K562 (cell line): Measurements from ENCODE around the gene KIAA0930. TPM values are rescaled to one million over a fixed set of nuclear protein-coding genes. Genes with fewer than 3 reads are reported as not detected.

Source experiments
- ATAC-seq: fragments of 200-7000 bp; cut with Tn5 transposase; 3 replicates; pipeline ENCODE4 v1.9.1; 2020; ENCODE audit warnings: moderate library complexity
- BruUV-seq: library from RNA; stranded (reverse); fragments of 400-500 nt; replicated peaks from 2 replicates; lab custom pipeline; 2021; lab: Mats Ljungman, UMichigan
- CTCF ChIA-PET: fragments of 300-600 bp; formaldehyde crosslinking; extraction: SDS; loops from one replicate; lab custom pipeline; 2021; ENCODE audit warnings: low intra/inter-chr PET ratio; lab: Yijun Ruan, JAX
- POLR2A ChIA-PET: fragments of 300-600, 350-650 bp; sonication (Branson Sonifier 250); formaldehyde crosslinking; extraction: SDS; loops from one replicate; lab custom pipeline; 2021; ENCODE audit warnings: antibody characterized with exemption, inconsistent platforms; lab: Yijun Ruan, JAX
- DNase-seq, 4 experiments: peaks; one replicate each; pipeline versions ENCODE4 v3.0.0 to v3.0.0-alpha.2; 2011 to 2018; ENCODE audit warnings: low spot score in 3 of 4, mixed read lengths in 3 of 4; ENCODE audit errors: extremely low read depth in 1 of 4
- FAIRE-seq: peaks from 2 replicates; lab custom pipeline; 2011; peaks lifted over from hg19 to GRCh38; lab: Jason Lieb, UNC
- H2AFZ ChIP-seq: 2 replicates; pipeline ENCODE4 v1.6.0; 2011; ENCODE audit warnings: low read depth, low read length, control low read depth, inconsistent platforms
- H3K27ac ChIP-seq: fragments of 200-600 bp; 3 replicates; pipeline ENCODE4 v1.8.0; 2011; ENCODE audit warnings: low read depth, mild to moderate bottlenecking, control low read depth, inconsistent platforms, low read length, moderate library complexity, mixed read lengths; ENCODE audit errors: extremely low read depth
- H3K27me3 ChIP-seq, 2 experiments: fragments of 300-600 bp in 1 of 2; 2 replicates in 1 of 2; 3 replicates in 1 of 2; pipeline versions ENCODE4 v1.6.0 to v1.8.0; 2011; ENCODE audit warnings: inconsistent platforms in 2 of 2, low read length in 2 of 2, mild to moderate bottlenecking in 1 of 2, mixed read lengths in 1 of 2, moderate library complexity in 1 of 2; ENCODE audit not compliant: control insufficient read depth in 2 of 2, insufficient read depth in 2 of 2
- H3K36me3 ChIP-seq: fragments of 300-600 bp; 3 replicates; pipeline ENCODE4 v1.8.0; 2011; ENCODE audit warnings: mild to moderate bottlenecking, low read length, inconsistent platforms; ENCODE audit not compliant: control insufficient read depth, insufficient read depth
- H3K4me1 ChIP-seq, 2 experiments: fragments of 200-600 bp in 1 of 2; replicated peaks in 1 of 2; 2 replicates in 1 of 2; 3 replicates in 1 of 2; pipeline versions ENCODE4 v1.5.1 to v1.8.0; 2011; ENCODE audit warnings: inconsistent platforms in 2 of 2, low read length in 2 of 2, mild to moderate bottlenecking in 1 of 2, mixed read lengths in 1 of 2, moderate library complexity in 1 of 2; ENCODE audit not compliant: control insufficient read depth in 2 of 2, insufficient read depth in 2 of 2
- H3K4me2 ChIP-seq: 2 replicates; pipeline ENCODE4 v1.6.1; 2011; ENCODE audit warnings: low read length, control low read depth, inconsistent platforms, mixed read lengths; ENCODE audit not compliant: insufficient read depth
- H3K4me3 ChIP-seq: fragments of 200-600 bp; sonication (generic), shearing (Covaris generic); 2 replicates; pipeline ENCODE4 v1.5.1; 2016; ENCODE audit warnings: control low read depth, inconsistent platforms
- H3K79me2 ChIP-seq: fragments of 200-600 bp; 3 replicates; pipeline ENCODE4 v1.8.0; 2011; ENCODE audit warnings: low read length, inconsistent platforms; ENCODE audit not compliant: control insufficient read depth, insufficient read depth
- H3K9ac ChIP-seq, 2 experiments: 2 replicates each; pipeline versions ENCODE4 v1.6.0 to v1.6.1; 2011; ENCODE audit warnings: low read depth in 2 of 2, low read length in 2 of 2, control low read depth in 1 of 2, inconsistent platforms in 1 of 2, mild to moderate bottlenecking in 1 of 2, mixed read lengths in 1 of 2; ENCODE audit not compliant: insufficient read depth in 1 of 2
- H3K9me1 ChIP-seq: one replicate; pipeline ENCODE4 v1.6.0; 2011; ENCODE audit warnings: inconsistent platforms, mild to moderate bottlenecking, low read length, moderate library complexity; ENCODE audit not compliant: control insufficient read depth, insufficient read depth
- H3K9me3 ChIP-seq: replicated peaks from 2 replicates; pipeline ENCODE4 v1.5.1; 2011; ENCODE audit warnings: low read depth, low read length, inconsistent platforms; ENCODE audit not compliant: control insufficient read depth, insufficient read depth
- H4K20me1 ChIP-seq: replicated peaks from 2 replicates; pipeline ENCODE4 v1.6.1; 2011; ENCODE audit warnings: low read length, inconsistent platforms, mixed read lengths; ENCODE audit not compliant: control insufficient read depth, insufficient read depth
- CEBPB ChIP-seq: fragments of 450-650 bp; IDR thresholded peaks from 2 replicates; pipeline ENCODE4 v1.6.1; 2016; ENCODE audit warnings: missing genetic modification characterization, missing compliant biosample characterization
- CREBBP ChIP-seq: IDR thresholded peaks from one replicate; pipeline ENCODE4 v1.6.1; 2012; ENCODE audit warnings: low read depth, mild to moderate bottlenecking, control low read depth, inconsistent platforms, low read length
- IRF2 ChIP-seq: sonication (generic); formaldehyde crosslinking; IDR thresholded peaks from 2 replicates; pipeline ENCODE4 v1.8.1; 2022; ENCODE audit warnings: mild to moderate bottlenecking, missing genetic modification reagents
- MYNN ChIP-seq, 2 experiments: sonication (generic); formaldehyde crosslinking in 1 of 2; IDR thresholded peaks; 2 replicates each; pipeline versions ENCODE4 v1.5.0 to v1.6.1; 2016 to 2020; ENCODE audit warnings: antibody characterized with exemption in 1 of 2, missing genetic modification reagents in 1 of 2
- ZNF280B ChIP-seq: fragments of 250-450 bp; sonication (Bioruptor Pico); IDR thresholded peaks from 2 replicates; pipeline ENCODE4 v1.5.1; 2021; ENCODE audit warnings: mild to moderate bottlenecking
- ZNF717 ChIP-seq: fragments of 250-450 bp; sonication (Bioruptor Pico); IDR thresholded peaks from 2 replicates; pipeline ENCODE4 v1.5.0; 2021
- WGBS: fragments of 100-300 bp; shearing (Covaris generic); methylation state at CpG from one replicate; pipeline ENCODE4 v1.1.6; 2016; ENCODE audit warnings: low coverage, mixed read lengths; ENCODE audit not compliant: insufficient coverage; ENCODE audit errors: missing lambda C conversion rate; 5-methylcytosine and 5-hydroxymethylcytosine counted together
- in situ Hi-C: fragments of 300-500 bp; cut with MboI; formaldehyde crosslinking; loops from 4 replicates; pipeline ENCODE4 v1.15.0; 2018; ENCODE audit warnings: inconsistent platforms, mixed read lengths
- intact Hi-C: fragments of 100-400 bp; cut with micrococcal nuclease; formaldehyde crosslinking; loops from 2 replicates; pipeline ENCODE4 v1.14.2; 2022
- polyA plus RNA-seq, 8 experiments: library from polyadenylated mRNA; depleted of rRNA in 4 of 8; stranded (reverse) in 5 of 8; unstranded in 3 of 8; fragments of >200 nt; fragmentation: Nextera tagmentation in 2 of 8; fragmentation: Illumina TruSeq in 1 of 8; extraction: Ambion mirVana in 2 of 8; extraction: Trizol in 1 of 8; gene quantifications; 2 replicates each; pipeline versions ENCODE4 v1.2.1 to v1.2.3, GENCODE V29; 2011 to 2014; ENCODE audit warnings: inconsistent platforms in 1 of 8, missing spikeins in 1 of 8
- total RNA-seq, 7 experiments: library from RNA; depleted of rRNA in 6 of 7; stranded (reverse); fragments of >200 nt in 6 of 7; fragmentation: Illumina TruSeq in 2 of 7; extraction: Trizol in 2 of 7; gene quantifications; 2 replicates each; pipeline versions ENCODE4 v1.2.1 to v1.2.3, GENCODE V29; 2011 to 2021; ENCODE audit warnings: low replicate concordance in 1 of 7

The KIAA0930 gene
- total and polyA plus RNA-seq, 9 of the 15 experiments (the other 6 are each of a cell fraction or from before 2014, with no cell fraction given) = 0.24 to 12.1 (median 6.4) TPM

- TF ChIP-seq ZNF280B = no peak
- no peak for TF ChIP-seq CREBBP
- no peak for TF ChIP-seq MYNN (IDR thresholded peaks at IDR 0.05)
- no peak for TF ChIP-seq MYNN (CRISPR knock-in tag; IDR thresholded peaks at IDR 0.05)
- no peak for TF ChIP-seq IRF2 (CRISPR knock-in tag)
Measured at GRCh38 chr22:45169591-45170466, 70.9 kb downstream of the KIAA0930 start (continued).

- no peak overlapping the region for H2AFZ ChIP-seq
- peaks cover 74% of the 10 kb centered on the region for H3K79me2 ChIP-seq
- no peak overlapping the region for H3K4me3 ChIP-seq
- no peak for TF ChIP-seq ZNF717 (CRISPR knock-in tag)
- peak; percentile 72 for TF ChIP-seq CEBPB (tag)
- TF ChIP-seq, all 486 proteins: peak for 1
- intact Hi-C loops = no loop called here
- no peak overlapping the region for H3K4me2 ChIP-seq
- H4K20me1 ChIP-seq = peaks cover 11% of the 10 kb centered on the region; the same call in 1 of the 2 replicates
- POLR2A ChIA-PET = no interaction called here
- H3K4me1 ChIP-seq = peaks cover 10 to 13% of the 10 kb centered on the region in 2 experiments; a peak in 4 of 5 replicates
- 72% methylated on average over 5 of the region's 5 CpGs for WGBS
- H3K36me3 ChIP-seq = peaks cover 64% of the 10 kb centered on the region
- no peaks in the 10 kb centered on the region for H3K27me3 ChIP-seq
- CTCF ChIA-PET = no interaction called here
- no peaks in the 10 kb centered on the region for H3K9me3 ChIP-seq
- no peak overlapping the region for H3K27ac ChIP-seq
- H3K9ac ChIP-seq = no peak overlapping the region
- BruUV-seq = no TSS peak
- no peak for FAIRE-seq
- H3K9me1 ChIP-seq = no peaks in the 10 kb centered on the region
- no peak for ATAC-seq
- no peak for DNase-seq
- in situ Hi-C loops = no loop called here
Measured at GRCh38 chr22:45166932-45167331, 73.8 kb downstream of the KIAA0930 start.
